Lower lobe of right lung (tissue), 2 donors: Measurements from ENCODE around the gene UNC13A. TPM values are rescaled to one million over a fixed set of nuclear protein-coding genes. Genes with fewer than 3 reads are reported as not detected.

Source experiments
- ATAC-seq, 2 donors: fragments of 200-7000 bp; cut with Tn5 transposase; one replicate each; pipeline ENCODE4 v1.9.1; 2020 to 2022; ENCODE audit warnings: mild to moderate bottlenecking in 2 of 2, moderate library complexity in 2 of 2
- DNase-seq: peaks from one replicate; pipeline ENCODE4 v3.0.0-alpha.2; 2020
- H3K27ac ChIP-seq: fragments of 200-600 bp; one replicate; pipeline ENCODE4 v1.8.0; 2022
- H3K27me3 ChIP-seq: fragments of 200-600 bp; one replicate; pipeline ENCODE4 v1.8.0; 2022; ENCODE audit warnings: low read depth
- H3K36me3 ChIP-seq: fragments of 200-600 bp; one replicate; pipeline ENCODE4 v1.8.0; 2022; ENCODE audit warnings: mild to moderate bottlenecking
- H3K4me1 ChIP-seq: fragments of 200-600 bp; one replicate; pipeline ENCODE4 v1.8.0; 2022
- H3K4me3 ChIP-seq: fragments of 200-600 bp; one replicate; pipeline ENCODE4 v1.8.0; 2022; ENCODE audit warnings: mild to moderate bottlenecking
- H3K9me3 ChIP-seq: fragments of 200-600 bp; one replicate; pipeline ENCODE4 v1.8.0; 2022
- intact Hi-C: fragments of 100-400 bp; cut with DNase I; formaldehyde crosslinking; loops from one replicate; pipeline ENCODE4 v1.11.0; 2022
- total RNA-seq: library from RNA; stranded (reverse); fragmentation: NEBNext Ultra II Directional; extraction: Animal tissue kit (Norgen Biotek cat#: 25700); gene quantifications from one replicate; pipeline ENCODE4 v1.2.1, GENCODE V29; 2021
- TF ChIP-seq, protein P1 (sequence below): fragments of 200-600 bp; IDR thresholded peaks from one replicate; pipeline ENCODE4 v1.8.0; 2022; ENCODE audit warnings: antibody characterized with exemption, mild to moderate bottlenecking
- donor health status: DM: no; HTN: yes; CAD: no; lungs with severe emphysema.

UNC13A gene
- total RNA-seq, 1 donor from 2014 or later = 0.21 TPM

DNA sequence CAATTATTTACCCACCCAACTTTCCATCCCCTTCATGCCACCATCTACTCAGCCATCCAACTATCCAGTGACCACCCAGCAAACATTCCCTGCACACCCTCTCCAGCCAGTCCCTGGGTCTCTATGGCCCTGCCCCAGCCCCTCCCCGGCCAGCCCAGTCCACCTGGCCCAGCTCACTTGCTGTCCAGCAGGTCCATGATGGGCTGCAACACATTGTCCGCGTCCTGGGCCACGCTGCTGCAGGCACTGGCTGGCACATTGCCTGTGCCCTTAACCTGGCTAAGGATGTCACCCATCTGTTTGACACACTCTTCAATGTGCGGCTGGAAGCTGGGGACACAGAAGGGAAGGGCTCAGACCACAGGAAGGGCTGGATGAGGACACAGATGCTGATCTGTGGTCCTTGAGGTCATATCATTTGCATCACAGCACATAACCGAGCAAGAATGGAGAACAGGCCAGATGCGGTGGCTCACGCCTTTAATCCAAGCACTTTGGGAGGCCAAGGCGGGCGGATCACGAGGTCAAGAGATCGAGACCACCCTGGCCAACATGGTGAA is 61.6 kb downstream of the UNC13A start:
- Histone ChIP-seq H3K36me3 (no peaks in the 10 kb centered on the region), H3K27me3 (no peaks in the 10 kb centered on the region), H3K4me1 (no peaks in the 10 kb centered on the region), H3K9me3 (peaks cover 7% of the 10 kb centered on the region), H3K4me3 (no peak overlapping the region), H3K27ac (no peak overlapping the region)
- TF ChIP-seq, protein P1, sequence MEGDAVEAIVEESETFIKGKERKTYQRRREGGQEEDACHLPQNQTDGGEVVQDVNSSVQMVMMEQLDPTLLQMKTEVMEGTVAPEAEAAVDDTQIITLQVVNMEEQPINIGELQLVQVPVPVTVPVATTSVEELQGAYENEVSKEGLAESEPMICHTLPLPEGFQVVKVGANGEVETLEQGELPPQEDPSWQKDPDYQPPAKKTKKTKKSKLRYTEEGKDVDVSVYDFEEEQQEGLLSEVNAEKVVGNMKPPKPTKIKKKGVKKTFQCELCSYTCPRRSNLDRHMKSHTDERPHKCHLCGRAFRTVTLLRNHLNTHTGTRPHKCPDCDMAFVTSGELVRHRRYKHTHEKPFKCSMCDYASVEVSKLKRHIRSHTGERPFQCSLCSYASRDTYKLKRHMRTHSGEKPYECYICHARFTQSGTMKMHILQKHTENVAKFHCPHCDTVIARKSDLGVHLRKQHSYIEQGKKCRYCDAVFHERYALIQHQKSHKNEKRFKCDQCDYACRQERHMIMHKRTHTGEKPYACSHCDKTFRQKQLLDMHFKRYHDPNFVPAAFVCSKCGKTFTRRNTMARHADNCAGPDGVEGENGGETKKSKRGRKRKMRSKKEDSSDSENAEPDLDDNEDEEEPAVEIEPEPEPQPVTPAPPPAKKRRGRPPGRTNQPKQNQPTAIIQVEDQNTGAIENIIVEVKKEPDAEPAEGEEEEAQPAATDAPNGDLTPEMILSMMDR = no peak
- DNase-seq (peak; percentile 24), ATAC-seq (no peak)
- intact Hi-C loops = no loop called here

DNA sequence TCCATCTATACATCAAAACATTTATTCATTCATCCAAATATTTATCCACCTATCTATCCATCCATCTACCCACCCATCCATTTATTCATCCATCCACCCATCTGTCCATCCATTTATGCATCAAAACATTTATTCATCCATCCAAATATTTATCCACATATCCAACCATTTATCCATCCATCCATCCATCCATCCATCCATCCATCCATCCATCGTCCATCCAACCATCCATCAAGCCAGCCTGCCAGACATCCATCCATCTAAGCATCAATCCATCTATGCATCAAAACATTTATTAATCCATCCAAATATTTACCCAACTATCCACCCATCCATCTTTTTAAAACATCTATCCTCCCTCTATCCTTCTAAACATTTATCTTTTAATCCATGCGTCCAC is 62.2 kb downstream of the UNC13A start:
- H3K27me3 ChIP-seq = no peaks in the 10 kb centered on the region
- ATAC-seq (no peak), DNase-seq (no peak)
- intact Hi-C loops = no loop called here
- H3K27ac ChIP-seq = no peak overlapping the region
- H3K9me3 ChIP-seq = peaks cover 10% of the 10 kb centered on the region
- H3K4me3 ChIP-seq = no peak overlapping the region
- no peaks in the 10 kb centered on the region for H3K36me3 ChIP-seq
- TF ChIP-seq, protein P1 = no peak
- no peaks in the 10 kb centered on the region for H3K4me1 ChIP-seq

DNA sequence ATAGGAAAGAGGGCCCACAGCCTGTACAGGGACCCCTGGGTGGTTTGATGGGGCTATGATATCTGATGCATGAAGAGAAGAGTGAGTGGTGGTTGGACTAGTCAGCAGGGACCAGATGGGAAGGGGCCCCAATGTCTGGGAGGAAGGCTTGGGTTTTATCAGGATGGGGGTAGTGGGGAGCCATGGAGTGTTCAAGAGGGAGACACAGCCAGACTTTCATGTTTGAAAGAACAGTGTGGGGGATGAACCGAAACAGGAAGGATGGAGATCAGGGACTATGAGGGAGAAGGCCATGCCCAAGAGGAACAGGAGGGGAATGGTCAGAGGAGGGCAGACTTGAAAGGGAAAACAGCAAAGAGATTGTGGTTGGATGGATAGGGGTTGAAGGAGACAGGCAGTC is 63.1 kb downstream of the UNC13A start:
- H3K9me3 ChIP-seq = peaks cover 10% of the 10 kb centered on the region
- no peaks in the 10 kb centered on the region for H3K4me1 ChIP-seq
- DNase-seq (no peak), ATAC-seq (no peak)
- no peak overlapping the region for H3K4me3 ChIP-seq
- no peaks in the 10 kb centered on the region for H3K36me3 ChIP-seq
- H3K27ac ChIP-seq = no peak overlapping the region
- no peaks in the 10 kb centered on the region for H3K27me3 ChIP-seq
- intact Hi-C loops = no loop called here
- TF ChIP-seq, protein P1 = no peak

DNA sequence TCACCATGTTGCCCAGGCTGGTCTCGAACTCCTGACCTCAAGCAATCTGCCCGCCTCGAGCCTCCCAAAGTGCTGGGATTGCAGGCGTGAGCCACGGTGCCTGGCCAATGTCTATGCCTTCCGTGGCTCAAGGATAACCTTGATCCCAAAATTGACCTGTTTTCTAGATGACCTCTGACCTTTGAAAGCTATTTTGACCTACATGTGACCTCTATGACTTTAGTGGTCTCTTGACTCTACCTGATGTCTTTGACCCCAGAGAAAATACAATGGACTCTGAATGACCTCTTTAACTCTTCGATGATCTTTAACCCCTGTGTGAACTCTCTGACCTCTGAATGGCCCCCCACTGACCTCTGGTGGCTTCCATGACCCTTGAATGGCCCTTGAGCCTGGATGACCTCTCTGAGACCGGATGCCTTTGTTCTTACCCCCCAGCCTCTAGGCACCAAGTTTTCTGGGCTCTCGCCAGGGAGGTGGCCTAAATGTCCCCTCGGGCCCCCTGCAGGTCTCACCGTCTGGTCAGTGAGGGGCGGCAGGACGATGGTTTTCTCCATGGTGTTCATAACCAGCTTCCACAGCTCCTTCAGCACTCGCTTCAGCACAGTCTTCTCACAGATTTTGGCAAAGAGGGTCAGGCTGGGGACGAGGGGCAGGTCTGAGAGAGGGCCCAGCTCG is 63.7 kb downstream of the UNC13A start:
- TF ChIP-seq, protein P1 = no peak
- H3K9me3 ChIP-seq = peaks cover 10% of the 10 kb centered on the region

DNA sequence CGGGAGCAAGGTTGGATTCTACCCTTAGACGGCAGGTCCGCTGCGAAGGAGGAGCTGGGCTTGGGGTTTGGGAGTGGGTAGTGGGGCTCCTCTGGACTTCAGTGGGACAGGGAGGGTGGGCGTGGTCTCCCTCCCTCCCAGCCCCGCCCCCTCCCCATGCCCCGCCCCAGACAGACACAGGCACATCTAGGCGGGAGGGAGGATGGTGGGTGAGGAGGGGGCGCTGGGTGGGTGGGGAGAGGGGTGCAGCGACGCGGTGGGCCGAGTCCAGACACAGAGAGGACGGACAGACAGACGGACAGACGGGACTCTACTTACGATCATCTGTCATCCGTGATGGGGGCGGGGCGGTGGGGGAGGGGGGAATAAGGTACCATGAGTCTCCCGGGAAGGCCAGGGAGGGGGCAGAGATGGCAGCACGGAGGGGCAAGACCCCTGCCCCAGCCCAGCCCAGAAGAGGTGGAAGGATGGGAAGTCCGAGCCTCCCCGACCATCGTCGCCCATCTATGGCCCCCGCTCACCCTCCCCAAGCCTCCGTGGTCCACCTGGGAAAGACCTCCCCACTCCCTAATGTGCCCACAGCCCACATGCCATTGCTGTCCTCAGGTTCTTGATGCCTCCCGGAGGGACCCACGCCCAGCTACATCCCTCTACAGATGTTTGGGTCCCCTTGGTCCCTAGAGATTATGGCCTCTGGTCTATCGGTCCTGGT is 64.8 kb downstream of the UNC13A start:
- intact Hi-C loops = no loop called here
- Histone ChIP-seq H3K27me3 (no peaks in the 10 kb centered on the region), H3K4me1 (no peaks in the 10 kb centered on the region), H3K9me3 (peaks cover 10% of the 10 kb centered on the region), H3K27ac (no peak overlapping the region), H3K4me3 (no peak overlapping the region), H3K36me3 (no peaks in the 10 kb centered on the region)
- ATAC-seq (no peak), DNase-seq (peak; percentile 22)
- TF ChIP-seq, protein P1 = no peak

More for the DNA sequence above, 63.7 kb downstream of the UNC13A start:
- DNase-seq (peak; percentile 21), ATAC-seq (no peak)
- no peak overlapping the region for H3K4me3 ChIP-seq
- no peak overlapping the region for H3K27ac ChIP-seq
- intact Hi-C loops = no loop called here
- no peaks in the 10 kb centered on the region for H3K27me3 ChIP-seq
- H3K4me1 ChIP-seq = no peaks in the 10 kb centered on the region
- no peaks in the 10 kb centered on the region for H3K36me3 ChIP-seq
